NCI-H446 (cell line): ENCODE measurements around the gene PIGQ.
"Not testable (repeated sequence)": the region's sequence is repeated elsewhere in the genome, so short reads cannot be mapped to it uniquely, and the experiment has no call there.

ENCODE experiments used
- DNase-seq, 2 experiments: peaks; one replicate each; lab custom pipeline; 2025; lab: John Stamatoyannopoulos, UW

The PIGQ gene

DNA sequence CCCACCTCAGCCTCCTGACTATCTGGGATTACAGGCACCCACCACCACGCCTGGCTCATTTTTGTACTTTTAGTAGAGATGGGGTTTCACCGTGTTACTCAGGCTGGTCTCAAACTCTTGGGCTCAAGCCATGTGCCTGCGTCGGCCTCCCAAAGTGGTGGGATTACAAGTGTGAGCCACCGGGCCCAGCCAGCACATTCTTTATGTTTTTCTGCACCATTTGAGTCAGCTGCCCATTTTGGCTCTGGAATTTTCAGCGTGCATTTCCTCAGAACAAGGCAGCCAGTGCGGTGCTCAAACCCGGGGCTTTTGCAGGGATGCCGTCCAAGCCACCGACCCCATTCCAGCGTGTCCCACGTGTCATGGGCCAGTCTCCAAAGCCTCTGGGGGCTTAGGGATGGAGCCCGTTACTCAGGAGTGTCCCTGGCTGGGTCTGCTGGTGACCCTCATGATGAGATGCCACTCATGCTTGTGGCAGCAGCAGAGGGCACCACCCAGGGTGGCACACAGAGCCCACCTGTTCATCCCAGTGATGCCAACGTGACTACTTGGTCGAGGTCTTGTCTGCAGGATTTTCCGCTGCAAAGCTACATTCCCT is 16.4 kb downstream of the PIGQ start:
- peak in 1 of 2 experiments; percentile 38 for DNase-seq

DNA sequence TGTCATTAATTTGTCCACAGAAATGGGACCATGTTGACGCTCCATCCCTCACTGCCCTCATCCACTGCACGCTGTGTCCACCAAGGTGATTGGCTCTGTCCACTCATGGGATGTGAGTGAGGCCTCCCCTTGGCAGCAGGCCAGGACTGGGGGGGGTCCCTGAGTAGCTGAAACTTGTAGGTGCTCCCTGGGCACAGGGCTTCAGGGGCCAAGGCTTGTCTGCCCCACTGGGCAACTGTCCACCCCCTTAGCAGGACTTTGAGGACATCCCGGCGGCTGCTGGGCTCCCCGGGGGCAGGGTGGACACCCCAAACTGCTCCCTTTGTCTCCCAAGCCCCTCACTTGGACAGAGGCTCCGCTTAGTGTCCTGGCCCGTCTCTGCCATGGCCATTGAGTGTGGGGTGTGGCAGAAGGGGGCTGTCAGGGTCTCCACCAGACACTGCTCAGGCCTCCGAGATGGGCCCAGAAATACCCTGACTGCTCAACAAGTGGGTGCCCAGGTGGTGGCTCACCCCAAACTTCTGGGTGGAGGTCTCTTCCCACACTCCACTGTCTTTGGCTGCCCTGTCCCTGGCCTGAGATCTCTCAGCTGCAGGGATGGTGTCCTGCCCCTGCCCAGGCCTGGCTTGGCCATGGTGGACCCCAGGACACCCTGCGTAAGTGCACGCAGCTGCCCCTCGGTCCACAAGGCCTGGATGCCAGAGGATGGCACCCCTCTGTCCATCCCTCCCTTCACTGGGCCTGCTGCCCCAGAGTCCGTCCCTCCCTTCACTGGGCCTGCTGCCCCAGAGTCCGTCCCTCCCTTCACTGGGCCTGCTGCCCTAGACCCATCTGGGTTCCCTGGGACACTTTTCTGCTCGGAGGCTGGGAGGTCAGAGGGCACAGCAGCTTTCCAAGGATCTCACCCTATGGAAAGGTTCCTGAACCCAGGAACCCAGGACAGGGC is 17.1 kb downstream of the PIGQ start:
- no peak for DNase-seq

DNA sequence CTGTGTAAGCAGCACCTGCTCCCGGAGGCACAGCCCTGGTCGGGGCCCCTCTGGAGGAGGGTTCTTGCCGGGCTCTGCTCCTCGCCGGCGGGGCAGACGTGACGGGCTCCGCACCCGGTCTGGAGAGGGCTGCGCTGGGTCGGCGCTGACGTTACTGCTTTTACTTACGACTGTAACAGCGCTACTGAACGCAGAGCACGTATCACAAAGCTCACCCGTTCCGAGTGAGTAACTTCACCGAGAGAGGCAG is 18.8 kb downstream of the PIGQ start:
- DNase-seq: no peak

DNA sequence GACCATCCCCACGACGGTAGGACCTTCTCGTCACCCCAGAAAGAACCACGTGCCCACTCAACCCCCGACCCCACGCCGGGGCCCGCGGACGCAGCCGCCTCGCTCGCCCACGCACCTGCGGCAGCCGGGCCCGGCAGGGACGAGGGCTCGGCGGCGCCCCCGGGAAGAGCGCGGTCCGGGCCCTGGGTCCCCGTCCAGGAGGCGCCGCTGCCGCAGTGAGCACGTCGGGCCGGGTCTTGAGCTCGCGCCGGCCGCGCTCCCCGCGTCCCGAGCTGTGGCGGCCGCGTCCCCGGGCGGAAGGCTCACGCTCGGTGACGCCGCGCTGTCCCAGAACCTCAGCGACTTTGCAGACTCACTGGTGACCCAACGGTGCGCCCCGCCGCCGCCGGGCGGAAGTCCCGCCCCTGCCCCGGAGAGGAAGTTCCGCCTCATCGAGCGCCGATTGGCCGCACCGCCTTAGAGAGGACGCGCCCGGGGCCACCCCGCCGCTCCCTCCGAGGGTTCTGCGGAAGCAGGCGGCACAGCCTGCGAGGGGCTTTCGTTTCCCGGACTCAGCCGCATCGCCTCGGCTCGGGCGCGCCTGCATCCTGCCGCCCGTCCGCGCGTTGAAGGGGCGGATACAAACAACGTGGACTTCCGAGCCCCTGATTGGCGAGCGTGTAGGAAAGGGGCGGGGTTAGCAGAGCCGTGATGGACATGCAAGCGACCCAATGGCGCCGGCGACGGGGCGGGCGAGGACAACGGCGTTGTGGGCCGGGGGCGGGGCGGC is 19.3 kb downstream of the PIGQ start:
- peak; percentile 94 for DNase-seq

DNA sequence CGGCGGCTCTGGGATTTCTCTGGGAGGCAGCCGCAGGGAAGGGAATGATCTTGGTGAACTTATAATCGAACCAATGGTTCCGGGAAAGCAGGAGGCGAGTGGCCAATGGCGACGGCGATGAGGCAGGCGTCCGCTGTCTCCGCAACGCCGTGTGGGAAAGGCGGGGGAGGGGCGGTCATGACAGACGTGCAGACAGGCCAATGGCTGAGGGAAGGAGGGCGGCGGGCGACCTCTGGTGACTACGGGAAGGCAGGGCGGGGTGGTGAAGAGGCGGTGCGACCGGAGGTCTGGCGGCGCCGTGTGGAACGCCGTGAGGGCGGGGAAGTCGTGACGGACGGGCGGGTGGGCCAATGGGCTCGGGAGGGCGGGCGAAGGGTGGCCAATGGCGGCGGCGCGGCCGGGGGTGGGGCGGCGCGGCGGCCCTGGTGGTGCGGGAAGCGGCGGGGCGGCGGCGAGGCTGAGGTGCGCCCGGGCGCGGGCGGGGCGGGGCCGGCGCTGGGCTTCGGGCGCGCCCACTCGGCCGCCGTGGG is 20.0 kb downstream of the PIGQ start, which contains the start of gene RAB40C:
Gene RAB40C (plus strand): TSS at position 409 of the 530 bp plus-strand sequence. CDS start 226 bp downstream, outside the sequence.
- peak; percentile 94 to 97 for DNase-seq

DNA sequence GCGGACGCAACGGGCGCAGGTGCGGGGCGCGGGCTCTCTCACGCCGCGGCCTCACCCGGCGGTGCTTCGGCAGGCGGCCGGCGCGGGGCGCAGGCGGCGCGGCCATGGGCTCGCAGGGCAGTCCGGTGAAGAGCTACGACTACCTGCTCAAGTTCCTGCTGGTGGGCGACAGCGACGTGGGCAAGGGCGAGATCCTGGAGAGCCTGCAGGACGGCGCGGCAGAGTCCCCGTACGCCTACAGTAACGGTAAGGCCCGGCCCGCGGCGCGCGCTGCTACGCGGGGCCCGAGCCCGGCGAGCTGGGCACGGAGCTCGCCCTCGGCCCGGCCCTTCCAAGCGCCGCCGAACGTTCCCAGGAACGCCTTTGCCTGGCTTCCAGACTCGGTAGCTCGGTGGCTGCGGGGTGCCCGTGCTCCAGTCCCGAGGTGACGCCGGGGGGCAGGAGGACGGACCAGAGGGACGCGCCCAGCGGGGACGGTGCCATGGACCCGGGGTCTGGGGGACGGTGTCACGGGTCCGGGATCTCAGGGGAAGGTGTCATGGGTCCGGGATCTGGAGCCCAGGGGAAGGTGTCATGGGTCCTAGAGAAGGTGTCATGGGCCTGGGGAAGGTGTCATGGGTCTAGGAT is 20.5 kb downstream of the PIGQ start:
- DNase-seq: no peak

DNA sequence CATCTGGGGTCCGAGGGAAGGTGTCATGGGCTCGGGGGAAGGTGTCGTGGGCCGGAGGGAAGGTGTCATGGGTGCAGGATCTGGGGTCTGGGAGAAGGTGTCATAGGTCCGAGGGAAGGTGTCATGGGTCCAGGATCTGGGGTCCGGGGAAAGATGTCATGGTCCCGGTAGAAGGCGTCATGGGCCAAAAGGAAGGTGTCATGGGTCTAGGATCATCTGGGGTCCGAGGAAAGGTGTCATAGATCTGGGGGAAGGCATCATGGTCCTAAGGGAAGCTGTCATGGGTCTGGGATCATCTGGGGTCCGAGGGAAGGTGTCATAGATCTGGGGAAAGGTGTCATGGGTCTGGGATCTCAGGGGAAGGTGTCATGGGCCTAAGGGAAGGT is 21.0 kb downstream of the PIGQ start:
- no peak for DNase-seq

DNA sequence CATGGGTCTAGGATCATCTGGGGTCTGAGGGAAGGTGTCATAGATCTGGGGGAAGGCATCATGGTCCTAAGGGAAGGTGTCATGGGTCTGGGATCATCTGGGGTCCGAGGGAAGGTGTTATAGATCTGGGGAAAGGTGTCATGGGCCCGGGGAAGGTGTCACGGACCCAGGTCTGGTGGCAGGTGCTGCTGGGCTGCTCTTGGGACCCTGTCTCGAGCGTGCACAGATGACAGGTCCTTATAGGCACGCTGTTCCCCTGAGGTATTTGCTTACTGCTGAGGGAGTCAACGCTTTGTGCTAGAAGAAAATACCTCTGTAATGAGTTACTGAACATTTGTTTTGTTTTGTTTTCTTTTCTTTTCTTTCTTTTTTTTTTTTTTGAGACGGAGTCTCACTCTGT is 21.5 kb downstream of the PIGQ start:
- DNase-seq: no peak

DNA sequence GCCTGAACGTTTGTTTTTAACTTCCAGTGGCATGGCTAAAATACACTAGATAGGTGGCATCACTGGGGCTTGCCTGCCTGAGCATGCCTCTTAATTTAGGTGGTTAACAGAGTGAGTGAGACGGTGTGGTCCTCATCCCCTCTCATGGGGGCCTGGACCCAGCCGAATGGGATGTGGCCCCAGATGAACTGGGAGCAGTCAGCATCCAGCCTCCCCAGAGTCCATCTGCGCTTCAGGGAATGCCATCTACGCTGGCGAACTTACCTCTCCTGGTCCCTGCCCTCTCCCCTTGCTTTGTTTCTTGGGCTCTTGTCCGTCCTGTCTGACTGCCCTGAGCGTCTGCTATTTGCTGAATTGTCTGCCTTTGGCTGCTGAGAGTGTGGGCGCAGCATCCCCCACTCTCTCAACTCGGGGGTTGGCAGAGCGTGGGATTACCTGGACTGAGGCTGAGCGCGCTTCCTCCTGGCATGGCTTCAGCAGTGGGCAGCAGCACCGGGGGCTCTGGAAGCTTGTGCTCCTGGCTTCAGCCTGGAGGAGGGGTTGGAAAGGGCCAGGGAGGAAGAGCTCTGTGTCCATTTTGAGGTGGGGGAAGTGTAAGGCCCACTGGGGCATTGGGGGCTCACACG is 22.2 kb downstream of the PIGQ start:
- DNase-seq: no peak

DNA sequence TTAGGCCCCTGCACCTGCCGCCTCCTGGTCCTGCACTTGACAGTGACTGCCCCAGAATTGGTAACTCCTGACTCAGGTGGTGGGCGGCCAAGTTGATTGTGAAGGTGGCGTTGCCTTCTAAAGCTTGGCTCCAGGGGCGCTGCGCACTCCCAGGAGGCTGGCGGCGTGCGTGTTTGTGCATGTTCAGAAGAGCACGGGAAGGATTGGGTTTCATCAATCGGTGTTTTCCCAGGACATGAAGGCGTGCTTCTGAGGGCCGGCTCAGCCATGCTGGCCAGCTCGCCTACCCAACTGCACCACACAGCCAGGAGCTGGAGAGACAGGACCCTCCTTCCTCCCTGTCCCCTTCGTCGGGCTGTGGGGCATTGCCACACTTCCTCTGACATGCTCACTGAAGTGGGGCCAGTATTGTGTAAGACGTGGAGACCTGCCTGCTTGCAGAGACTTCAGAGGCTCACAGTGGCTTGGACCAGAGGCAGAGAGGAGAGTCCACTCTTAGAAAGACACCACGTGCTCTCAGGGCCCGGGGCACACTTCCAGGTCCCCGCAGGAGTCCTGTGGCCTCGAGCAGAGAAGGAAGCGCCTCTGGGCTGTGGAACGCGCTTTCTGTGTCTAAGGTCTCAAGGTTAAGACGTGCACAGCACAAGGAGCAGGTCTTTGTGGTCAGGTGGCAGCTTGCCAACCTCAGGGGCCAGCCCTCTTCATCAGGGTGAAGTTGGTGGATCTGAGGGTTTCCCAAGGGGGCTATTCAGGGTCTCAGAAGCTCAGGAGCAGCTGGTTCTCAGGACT is 22.9 kb downstream of the PIGQ start:
- no peak for DNase-seq

DNA sequence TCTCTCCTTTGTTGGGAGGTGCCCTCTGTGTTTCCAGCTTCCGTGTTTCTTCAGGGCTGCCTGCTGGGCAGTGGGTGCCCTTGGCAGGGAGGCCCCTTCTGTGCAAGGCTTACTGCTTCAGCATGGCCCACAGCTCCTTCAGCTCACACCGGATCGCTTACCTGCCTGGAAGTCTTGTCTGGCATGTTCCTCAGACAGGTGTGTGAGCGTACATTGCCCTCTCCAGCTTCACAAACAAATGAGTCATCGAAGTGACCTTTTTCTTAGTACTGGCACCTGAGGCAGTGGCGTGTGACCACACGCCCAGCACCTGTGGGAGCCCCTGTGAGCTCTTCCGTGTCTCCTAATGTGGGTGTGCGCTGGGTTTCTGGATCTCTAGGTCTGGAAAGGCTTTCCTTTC is 23.6 kb downstream of the PIGQ start:
- no peak for DNase-seq

DNA sequence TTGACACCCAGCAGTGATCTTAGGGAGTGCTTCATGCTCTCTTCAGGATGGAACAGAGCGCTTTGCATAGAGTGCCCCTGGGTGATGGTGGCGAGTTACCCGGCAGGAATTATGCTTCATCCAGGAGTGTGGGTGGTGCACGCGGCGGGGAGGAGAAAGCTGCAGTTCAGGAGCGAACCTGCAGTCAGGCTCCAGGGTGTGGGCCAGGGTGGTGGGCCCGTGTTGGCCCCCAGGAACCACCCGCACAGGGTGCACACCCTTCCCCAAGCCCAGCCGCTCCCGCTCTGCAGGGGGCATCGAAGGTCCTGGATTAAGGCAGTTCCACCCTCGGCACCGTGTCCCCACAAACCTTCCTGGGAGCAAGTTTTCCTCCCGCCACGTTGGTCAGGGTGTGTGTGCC is 24.0 kb downstream of the PIGQ start:
- DNase-seq: no peak

DNA sequence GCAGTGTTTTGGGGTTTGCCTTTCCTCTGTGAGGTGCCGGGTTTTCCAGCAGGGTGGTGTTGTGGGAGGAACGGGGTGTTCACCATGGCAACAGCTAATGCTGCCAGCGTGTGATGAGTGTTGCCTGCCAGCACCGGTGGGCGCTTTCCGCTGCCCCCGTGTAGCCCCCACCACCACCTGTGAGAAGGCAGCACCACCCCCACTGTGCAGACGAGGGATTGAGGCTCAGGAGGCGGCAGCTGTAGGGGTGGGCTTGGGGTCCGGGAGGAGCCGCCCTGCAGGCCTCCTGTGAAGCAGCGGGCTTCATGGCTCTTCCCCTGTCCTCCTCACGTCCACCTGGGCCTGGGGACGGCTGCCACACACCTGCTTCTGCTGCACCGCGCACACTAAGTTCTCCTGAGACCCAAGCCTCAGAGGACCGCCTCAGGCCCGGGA is 25.3 kb downstream of the PIGQ start:
- no peak for DNase-seq

DNA sequence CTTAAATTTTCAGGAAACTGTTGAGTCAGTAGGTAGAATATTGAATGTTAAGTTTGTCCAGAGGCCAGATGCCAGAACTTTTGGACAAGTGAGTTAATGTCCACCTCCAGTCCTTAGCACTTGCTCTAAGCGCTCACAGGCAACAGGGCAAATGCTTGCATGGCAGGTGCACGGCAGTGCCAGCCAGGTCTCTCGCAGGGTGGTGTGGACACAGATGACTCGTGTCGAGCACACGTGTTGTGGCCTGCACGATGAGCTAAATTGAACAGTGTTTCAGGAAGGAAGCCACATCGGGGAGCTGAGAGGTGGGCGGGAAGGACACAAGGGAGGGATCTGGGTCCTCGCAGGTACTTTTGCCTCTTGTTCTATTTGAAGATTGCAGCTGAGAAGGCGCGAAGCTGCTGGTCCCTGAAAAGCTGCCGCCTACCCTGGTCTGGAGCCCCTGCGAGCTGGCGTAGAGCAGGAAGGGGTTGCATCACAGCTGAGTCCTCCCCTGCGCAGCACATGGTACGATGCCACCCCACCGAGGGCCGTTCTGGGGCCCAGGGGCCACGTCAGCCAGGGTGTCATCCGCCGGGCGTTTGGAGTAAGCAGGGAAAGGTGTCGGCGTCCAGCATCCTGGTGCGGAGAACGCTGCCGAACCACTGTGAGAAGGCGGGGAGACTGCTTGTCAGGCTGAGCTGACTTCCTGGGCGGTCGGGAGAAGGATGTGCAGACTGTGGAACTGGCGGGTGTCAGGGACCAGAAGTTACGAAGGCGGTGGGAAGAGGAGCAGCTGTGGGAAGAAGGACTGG is 26.4 kb downstream of the PIGQ start:
- no peak for DNase-seq

DNA sequence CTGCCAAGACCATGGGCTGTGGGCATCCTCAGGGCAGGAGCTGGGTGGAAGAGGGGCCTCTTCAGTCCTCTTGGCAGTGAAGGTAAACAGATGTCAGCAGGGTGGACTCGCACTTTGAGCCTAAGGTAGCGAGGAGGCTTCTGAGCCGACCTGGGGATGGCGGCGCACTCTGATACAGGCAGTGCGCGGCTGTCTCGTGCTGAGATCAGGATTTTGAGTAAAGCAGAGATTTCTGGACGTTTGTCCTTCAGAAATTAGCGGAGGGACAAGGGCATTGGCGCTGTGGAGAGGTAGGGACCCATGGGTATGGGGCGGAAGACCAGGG is 26.9 kb downstream of the PIGQ start:
- DNase-seq: no peak

DNA sequence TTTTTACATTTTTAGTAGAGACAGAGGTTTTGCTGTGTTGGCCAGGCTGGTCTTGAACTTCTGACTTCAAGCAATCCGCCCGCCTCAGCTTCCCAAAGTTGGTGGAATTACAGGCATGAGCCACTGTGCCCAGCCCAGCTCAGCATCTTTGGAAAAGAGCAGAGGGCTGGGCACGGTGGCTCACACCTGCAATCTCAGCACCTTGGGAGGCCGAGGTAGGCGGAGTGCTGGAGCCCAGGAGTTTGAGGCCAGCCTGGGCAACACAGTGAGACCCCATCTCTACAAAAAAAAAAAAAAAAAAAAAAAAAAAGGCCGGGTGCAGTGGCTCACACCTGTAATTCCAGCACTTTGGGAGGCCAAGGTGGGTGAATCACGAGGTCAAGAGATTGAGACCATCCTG is 27.9 kb downstream of the PIGQ start:
- DNase-seq: not testable (repeated sequence)

DNA sequence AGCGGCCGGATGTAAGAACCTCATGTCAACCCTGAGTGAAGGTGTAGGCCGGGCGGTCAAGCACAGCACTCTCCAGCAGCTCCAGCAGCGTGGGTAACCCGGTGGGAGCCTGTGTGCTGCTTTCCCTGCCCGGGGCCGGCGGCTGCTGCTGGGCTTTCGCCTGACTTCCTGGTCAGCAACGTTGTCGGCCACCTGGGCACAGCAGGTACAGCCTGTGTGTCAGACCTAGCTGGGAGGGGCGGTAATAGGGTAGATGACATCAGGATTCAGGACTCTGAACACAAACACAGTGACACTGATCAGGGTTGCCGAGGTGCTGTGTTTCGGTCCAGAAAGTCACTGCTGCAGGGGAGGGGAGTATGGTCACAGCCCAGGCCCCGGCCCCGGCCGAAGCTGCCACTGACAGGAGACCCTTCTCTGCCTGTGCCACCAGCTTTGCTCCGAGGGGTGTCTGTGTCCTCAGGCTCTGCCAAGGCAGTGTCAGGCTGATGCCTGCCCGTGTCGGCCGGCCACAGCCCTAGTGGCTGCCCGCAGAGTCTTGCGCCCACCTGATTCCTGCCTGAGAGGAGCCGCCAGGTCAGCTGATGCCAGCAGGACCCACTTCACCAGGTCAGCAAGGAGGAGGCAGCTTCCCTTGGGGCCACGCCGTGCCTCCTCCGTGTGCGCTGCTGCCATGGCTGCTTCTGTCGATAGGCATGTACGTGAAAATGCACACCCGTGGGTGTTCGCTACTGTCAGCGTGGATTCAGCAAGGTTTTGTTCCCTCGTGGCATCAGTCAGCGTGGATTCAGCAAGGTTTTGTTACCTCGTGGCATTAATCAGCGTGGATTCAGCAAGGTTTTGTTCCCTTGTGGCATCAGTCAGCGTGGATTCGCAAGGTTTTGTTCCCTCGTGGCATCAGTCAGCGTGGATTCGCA is 29.3 kb downstream of the PIGQ start:
- no peak for DNase-seq

DNA sequence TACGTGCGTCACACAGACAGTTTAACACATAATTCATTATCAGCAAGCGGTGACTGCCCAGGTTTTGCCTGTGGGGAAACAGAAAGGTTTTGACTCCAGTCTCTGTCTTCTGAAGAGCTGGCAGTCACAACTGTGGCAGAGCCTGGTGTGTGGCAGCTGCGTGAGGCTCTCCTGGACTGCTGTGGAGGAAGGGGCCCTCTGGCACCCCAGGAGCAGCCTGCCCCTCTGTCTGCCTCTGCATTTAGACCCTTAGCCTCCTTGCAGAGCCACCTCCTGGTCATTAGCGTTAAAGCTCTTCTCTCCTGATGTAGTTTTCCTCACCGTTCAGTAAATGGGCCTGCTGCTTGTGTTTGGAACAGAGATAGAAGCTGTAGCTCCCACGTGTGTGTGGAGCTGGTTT is 31.0 kb downstream of the PIGQ start:
- no peak for DNase-seq

DNA sequence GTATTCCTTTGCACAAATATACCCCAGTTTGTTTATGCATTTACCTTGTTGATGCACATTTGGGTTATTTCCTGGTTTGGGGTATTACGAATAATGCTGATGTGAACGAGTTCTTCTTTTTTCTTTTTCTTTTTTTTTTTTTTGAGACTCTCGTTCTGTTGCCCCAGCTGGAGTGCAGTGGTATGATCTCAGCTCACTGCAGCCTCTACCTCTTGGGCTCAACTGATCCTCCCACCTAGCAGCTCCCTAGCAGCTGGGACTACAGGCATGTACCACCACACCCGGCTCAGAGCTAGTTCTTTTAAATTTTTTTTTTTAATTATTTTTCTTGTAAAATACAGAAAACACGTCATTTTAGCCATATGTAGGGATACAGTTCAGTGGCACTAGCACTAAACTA is 34.2 kb downstream of the PIGQ start:
- DNase-seq: no peak
